Heart left ventricle (tissue), 13 donors: Measurements from ENCODE around the gene TLR1.

Experiments
- POLR2A ChIP-seq, 2 donors: fragments of 450-650 bp; IDR thresholded peaks; one replicate each; pipeline ENCODE4 v1.6.1; 2017; ENCODE audit warnings: antibody characterized with exemption in 2 of 2, mild to moderate bottlenecking in 2 of 2, moderate library complexity in 2 of 2
- TF ChIP-seq, protein P1 (sequence below), 12 donors: fragments of 200-600 bp; sonication (generic) in 4 of 12; IDR thresholded peaks; one replicate each; pipeline versions ENCODE4 v1.5.0 to v1.8.0; 2018 to 2022; ENCODE audit warnings: antibody characterized with exemption in 12 of 12, mild to moderate bottlenecking in 5 of 12
- donor health status: ischemic (EF 13 %, LVEDD 7.1; RV severe dilation, severe dysfunction).
- donor health status: DM: no; HTN: yes; CAD: no.
- donor health status: DM: no; HTN: no; CAD: no.
- donor health status: ischemic (EF 25% LVEDD 6.9; RV normal size, moderate dysfunction).
- donor health status: ischemic (EF 25% LVEDD 5.7; RV mildly dilated, moderate dysfunction).
- donor health status: ischemic (EF 35%, LVEDD 5.7; RV mildly dilated, moderate dysfunction).
- donor health status: nonischemic (EF 11% LVEDD 7.7; RV severe dilation, severe dysfunction).
- donor health status: DM: yes; HTN: yes; CAD: no.
- donor health status: PGD.
- donor health status: ischemic (EF 29% LVEDD 5.4; RV normal size, mild dysfunction).
- donor health status: nonischemic (EF 23%, LVEDD 6.1; RV moderate dilation, normal function).

- TF ChIP-seq, protein P1, sequence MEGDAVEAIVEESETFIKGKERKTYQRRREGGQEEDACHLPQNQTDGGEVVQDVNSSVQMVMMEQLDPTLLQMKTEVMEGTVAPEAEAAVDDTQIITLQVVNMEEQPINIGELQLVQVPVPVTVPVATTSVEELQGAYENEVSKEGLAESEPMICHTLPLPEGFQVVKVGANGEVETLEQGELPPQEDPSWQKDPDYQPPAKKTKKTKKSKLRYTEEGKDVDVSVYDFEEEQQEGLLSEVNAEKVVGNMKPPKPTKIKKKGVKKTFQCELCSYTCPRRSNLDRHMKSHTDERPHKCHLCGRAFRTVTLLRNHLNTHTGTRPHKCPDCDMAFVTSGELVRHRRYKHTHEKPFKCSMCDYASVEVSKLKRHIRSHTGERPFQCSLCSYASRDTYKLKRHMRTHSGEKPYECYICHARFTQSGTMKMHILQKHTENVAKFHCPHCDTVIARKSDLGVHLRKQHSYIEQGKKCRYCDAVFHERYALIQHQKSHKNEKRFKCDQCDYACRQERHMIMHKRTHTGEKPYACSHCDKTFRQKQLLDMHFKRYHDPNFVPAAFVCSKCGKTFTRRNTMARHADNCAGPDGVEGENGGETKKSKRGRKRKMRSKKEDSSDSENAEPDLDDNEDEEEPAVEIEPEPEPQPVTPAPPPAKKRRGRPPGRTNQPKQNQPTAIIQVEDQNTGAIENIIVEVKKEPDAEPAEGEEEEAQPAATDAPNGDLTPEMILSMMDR (IDR thresholded peaks at IDR 0.05) = no peak
- TF ChIP-seq POLR2A (IDR thresholded peaks at IDR 0.05) = no peak
Measured at GRCh38 chr4:38802561-38803355, 1.8 kb downstream of the TLR1 start.
